ENCODE data around the gene LZTFL1. TPM values are rescaled to one million over a fixed set of nuclear protein-coding genes. Genes with fewer than 3 reads are reported as not detected.

Gene LZTFL1, protein sequence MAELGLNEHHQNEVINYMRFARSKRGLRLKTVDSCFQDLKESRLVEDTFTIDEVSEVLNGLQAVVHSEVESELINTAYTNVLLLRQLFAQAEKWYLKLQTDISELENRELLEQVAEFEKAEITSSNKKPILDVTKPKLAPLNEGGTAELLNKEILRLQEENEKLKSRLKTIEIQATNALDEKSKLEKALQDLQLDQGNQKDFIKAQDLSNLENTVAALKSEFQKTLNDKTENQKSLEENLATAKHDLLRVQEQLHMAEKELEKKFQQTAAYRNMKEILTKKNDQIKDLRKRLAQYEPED
- 13.2 and 26.6 TPM in 2 replicates for total RNA-seq

DNA sequence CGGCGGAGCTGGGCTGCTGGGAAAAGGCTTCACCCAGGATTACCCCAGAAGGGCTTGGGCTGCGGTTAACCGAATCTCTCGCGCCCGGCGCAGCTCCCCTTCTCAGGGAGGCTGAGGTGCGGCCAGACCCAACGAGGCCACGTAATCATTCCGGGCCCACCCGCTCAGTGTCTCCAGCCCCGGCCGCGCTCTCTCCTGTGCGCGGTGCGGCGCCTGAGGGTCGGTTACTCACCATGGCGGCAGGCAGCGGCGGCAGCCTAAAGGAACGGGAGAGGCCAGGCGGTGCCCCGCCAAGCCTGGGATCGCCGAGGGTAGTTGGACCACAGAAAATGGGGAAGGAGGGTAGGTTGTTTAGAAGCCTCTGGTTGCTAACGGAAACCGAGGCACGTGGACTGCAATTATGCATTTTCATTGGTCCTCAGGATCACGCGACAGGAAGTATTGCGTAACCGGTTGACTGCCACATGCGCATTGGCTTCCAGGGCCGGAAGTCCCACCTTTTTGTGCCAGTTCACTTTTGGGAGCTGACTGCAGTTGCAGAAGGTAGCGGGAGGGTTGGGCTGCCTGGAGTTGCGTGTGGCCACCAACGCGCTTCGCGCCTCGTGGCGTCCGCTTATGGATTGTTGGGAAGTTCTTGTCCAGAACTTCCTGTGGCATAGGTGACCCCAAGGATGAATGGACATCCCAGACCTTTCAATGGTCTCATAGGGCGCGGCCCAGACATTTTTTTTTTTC lies at the start of gene LZTFL1:
Gene LZTFL1, minus strand, starts transcription at position 363 of the 735 bp plus-strand sequence. Its CDS starts 128 bp downstream, at position 235.

DNA sequence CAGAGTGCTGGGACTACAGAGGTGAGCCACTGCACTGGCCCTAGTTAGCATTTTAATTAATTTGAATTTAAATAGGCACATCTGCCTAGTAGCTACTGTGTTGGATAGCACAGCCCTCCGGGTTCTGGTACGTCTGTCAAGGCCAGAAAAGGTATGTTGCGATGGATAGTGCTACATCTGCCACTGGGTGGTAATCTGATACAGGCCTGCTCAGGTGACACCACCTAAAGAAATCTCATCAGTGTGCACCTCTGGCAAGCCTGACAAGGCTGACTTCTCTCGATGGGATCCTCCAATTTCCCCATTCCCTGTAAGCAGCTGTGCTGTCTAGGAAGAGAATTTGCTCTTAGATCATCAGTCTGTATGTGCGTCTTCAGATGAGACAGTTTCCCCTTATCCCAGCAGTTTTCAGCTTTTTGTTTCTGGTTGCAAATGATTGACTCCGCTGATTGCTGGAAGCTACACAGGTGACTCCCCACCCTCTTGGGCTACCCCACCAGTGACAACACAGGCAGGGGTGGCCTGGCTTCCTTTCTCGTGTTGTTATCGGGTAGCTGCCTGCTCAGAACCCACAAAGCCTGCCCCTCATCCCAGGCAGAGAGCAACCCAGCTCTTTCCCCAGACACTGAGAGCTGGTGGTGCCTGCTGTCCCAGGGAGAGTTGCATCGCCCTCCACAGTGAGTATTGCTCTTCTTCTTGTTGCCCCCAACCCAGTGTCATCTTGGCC lies 44.2 kb upstream of the LZTFL1 start, which contains the start of gene CCR9:
Gene CCR9, plus strand, starts transcription at position 565 of the 727 bp plus-strand sequence. CDS start 8,391 bp downstream, outside the sequence.

DNA sequence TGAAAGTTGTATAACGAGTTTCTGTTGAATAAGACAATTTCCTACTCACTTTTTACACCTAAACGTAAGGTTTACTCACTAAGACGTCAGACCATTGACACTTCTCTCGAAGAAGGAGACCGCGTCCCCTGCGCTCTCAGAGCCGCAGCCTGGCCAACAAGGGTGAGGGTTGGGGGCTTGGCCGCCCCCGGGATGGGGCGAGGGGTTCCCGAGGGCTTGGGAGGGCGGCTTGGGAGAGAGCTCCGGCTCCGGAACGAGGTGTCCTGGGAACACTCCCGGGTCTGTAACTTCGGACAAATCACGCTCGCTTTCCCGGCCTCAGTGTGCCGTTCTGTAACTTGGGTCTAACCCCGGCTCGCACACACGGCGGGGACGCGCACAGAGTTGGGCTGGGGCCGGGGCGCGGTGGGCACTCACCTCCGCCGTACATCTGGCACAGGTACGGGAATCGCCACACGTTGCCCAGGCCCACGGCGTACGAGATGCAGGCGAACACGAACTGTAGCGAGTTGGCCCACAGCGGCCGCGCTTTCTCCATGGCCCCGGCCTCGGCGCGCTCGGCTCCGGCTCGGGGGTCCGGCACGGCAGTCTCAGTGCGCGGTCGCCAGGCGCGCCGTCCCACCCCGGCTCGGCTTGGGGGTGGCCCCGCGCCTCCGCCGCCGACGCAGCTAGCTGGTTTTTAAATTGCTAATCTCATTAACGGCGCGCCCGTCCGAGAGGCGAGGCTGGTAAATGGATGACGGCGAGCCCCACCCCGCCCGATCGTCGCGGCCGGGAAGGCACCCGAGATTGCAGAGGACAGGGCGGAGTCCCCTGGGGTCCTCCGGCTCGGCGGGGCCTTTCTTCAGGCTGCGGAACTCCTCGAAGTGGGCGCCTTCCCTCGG lies 45.8 kb downstream of the LZTFL1 start, which contains the start of gene SLC6A20:
Gene SLC6A20, minus strand, starts transcription at position 655 of the 884 bp plus-strand sequence. Its CDS starts 117 bp downstream, at position 538.

Other genes starting within 250 kb of the LZTFL1 start
- 14.4 and 16.1 TPM in 2 replicates for gene LIMD1, start 247.4 kb downstream of the LZTFL1 start, total RNA-seq
- 9.5 and 15.0 TPM in 2 replicates for gene SACM1L, start 152.7 kb downstream of the LZTFL1 start, total RNA-seq
- gene SLC6A20, start 45.6 kb downstream of the LZTFL1 start, total RNA-seq: not detected in 2 replicates
- gene CCR9, start 44.4 kb upstream of the LZTFL1 start, total RNA-seq: not detected in 2 replicates
- not detected in 2 replicates for gene CXCR6, start 101.3 kb upstream of the LZTFL1 start, total RNA-seq
- gene FYCO1, start 153.7 kb upstream of the LZTFL1 start, total RNA-seq: 7.1 and 8.6 TPM in 2 replicates
- not detected in 2 replicates for gene XCR1, start 185.4 kb upstream of the LZTFL1 start, total RNA-seq